ENCODE measurements around the gene POFUT1. TPM values are rescaled to one million over a fixed set of nuclear protein-coding genes. Genes with fewer than 3 reads are reported as not detected.

POFUT1 gene
- 10 to 100 TPM; 22.8 to 39.9 (median 31.4) TPM for total RNA-seq

- no peak for TF ChIP-seq CTCF (IDR thresholded peaks at IDR 0.05; ENCODE audit: low read depth)
Observed at GRCh38 chr20:32207626-32208498, at the start of gene POFUT1, which contains the start of gene PLAGL2. TSS of gene POFUT1 (plus strand) at chr20:32207880. CDS start at chr20:32207942, 62 bp downstream. TSS of gene PLAGL2 (minus strand) at chr20:32207743. CDS start at chr20:32202178, 5,565 bp downstream.

DNA sequence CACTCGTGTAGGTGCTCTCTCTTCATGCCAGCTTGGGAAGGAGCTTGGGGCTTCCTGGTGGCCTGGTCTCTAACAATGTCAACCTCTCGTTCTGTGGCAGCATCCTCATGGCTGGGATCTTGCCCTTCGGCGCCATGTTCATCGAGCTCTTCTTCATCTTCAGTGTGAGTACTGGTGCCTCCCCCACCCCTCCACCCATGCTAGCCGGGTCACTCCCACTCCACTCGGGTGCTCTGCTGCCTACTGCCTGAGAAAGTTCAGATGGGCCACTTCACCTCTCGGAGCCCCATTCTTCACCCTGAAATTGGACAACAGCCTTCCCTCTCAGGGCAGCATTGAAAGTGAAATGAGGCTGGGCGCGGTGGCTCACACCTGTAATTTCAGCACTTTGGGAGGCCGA is 49.3 kb upstream of the POFUT1 start:
- TF ChIP-seq CTCF (IDR thresholded peaks at IDR 0.05; ENCODE audit: low read depth) = no peak

GRCh38 chr20:32158943-32159660 is 48.6 kb upstream of the POFUT1 start:
- TF ChIP-seq CTCF (IDR thresholded peaks at IDR 0.05; ENCODE audit: low read depth) = no peak

DNA sequence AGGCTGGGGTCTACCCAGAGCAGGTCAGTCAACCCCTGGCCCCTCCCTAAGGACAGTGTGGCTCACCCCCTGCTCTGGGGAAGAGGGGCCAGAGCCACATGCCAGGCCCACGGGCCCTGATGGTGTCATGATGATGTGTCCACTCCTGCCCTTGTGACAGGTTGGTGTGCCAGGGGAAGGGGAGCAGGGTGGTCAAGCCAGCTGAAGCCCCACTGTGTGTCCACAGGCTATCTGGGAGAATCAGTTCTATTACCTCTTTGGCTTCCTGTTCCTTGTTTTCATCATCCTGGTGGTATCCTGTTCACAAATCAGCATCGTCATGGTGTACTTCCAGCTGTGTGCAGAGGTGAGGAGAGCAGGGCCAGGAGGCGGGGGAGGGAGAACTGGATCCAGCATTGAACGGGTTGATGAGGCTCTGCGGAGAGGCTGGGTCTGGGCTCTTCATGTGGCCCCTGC is 47.9 kb upstream of the POFUT1 start:
- TF ChIP-seq CTCF (IDR thresholded peaks at IDR 0.05; ENCODE audit: low read depth) = no peak

DNA sequence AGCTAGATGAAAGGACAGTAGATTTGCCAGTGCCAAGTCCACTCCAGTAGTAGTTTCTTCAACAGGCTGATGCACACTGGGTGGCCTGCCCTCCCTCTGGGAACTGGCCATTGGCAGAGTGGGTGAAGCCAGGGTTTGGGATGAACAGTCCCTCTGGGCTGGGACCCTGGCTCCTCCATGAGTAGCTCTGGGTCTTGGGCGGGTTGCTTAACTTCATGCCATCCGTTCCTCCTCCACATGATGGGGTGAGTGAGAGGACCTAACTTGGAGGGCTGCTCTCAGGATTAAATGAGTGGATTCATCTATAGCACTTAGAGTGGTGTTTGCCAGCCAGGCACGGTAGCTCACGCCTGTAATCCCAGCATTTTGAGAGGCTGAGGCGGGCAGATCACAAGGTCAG is 47.3 kb upstream of the POFUT1 start:
- no peak for TF ChIP-seq CTCF (IDR thresholded peaks at IDR 0.05; ENCODE audit: low read depth)

GRCh38 chr20:32162351-32162750 is 45.3 kb upstream of the POFUT1 start:
- no peak for TF ChIP-seq CTCF (IDR thresholded peaks at IDR 0.05; ENCODE audit: low read depth)

DNA sequence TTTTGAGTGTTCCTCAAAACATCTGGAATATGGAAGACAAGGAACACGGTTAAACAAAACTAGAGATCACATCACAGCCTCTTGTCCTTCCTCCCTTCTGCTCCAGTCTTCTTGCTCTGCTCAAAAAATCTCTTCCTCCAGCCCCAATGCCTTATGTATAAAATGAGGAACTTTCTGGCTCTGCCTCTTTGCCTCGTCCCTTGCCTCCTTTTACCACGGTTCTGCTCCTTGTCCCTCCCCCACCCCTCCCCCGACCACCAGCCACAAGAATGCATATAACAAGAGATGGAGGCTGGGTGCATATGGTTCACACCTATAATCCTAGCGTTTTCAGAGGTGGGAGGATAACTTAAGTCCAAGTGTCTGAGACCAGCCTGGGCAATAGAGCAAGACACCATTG is 43.7 kb upstream of the POFUT1 start:
- TF ChIP-seq CTCF (IDR thresholded peaks at IDR 0.05; ENCODE audit: low read depth) = no peak
